ENCODE results near the gene VARS1. TPM values are rescaled to one million over a fixed set of nuclear protein-coding genes. Genes with fewer than 3 reads are reported as not detected.

The VARS1 gene
- total RNA-seq, 1 experiment from 2014 or later, result 89.8 TPM

DNA sequence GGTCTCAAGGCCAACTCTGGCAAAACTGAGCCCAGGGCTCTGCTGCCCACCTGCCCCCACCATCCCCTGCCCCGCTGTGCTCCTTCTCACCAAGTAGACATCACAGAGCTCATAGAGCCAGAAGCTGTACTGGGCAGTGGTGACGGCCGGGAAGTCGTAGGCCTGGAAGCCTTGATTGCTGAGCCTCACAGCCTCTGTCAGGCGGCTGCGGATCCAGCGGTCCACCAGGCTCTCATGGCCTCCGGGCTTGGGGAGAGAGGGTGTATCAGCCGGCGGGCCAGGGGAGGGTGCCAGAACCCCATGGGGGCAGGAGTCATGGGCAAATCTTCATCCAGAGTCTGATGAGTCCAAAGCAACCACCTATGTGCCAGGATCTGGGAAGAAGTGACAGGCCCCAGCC is 15.6 kb downstream of the VARS1 start:
- no peaks in the 10 kb centered on the region for H3K9me3 ChIP-seq (ENCODE audit: low read length)
- no peaks in the 10 kb centered on the region for H4K20me1 ChIP-seq (ENCODE audit: low read length)
- no peaks in the 10 kb centered on the region for H3K9me2 ChIP-seq (replicated peaks; ENCODE audit: low read length)
- ChIA-PET POLR2A (ENCODE audit: unreplicated experiment) (interaction anchor here (0.6 kb wide), 1 partner anchor 47 kb away, joined by 3 read pairs; the partner anchor contains the start of gene HSPA1B), CTCF (no interaction called here)
- no peak overlapping the region for H2AFZ ChIP-seq (ENCODE audit: low read length)
- TF ChIP-seq, protein P1, sequence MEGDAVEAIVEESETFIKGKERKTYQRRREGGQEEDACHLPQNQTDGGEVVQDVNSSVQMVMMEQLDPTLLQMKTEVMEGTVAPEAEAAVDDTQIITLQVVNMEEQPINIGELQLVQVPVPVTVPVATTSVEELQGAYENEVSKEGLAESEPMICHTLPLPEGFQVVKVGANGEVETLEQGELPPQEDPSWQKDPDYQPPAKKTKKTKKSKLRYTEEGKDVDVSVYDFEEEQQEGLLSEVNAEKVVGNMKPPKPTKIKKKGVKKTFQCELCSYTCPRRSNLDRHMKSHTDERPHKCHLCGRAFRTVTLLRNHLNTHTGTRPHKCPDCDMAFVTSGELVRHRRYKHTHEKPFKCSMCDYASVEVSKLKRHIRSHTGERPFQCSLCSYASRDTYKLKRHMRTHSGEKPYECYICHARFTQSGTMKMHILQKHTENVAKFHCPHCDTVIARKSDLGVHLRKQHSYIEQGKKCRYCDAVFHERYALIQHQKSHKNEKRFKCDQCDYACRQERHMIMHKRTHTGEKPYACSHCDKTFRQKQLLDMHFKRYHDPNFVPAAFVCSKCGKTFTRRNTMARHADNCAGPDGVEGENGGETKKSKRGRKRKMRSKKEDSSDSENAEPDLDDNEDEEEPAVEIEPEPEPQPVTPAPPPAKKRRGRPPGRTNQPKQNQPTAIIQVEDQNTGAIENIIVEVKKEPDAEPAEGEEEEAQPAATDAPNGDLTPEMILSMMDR (conservative IDR thresholded peaks at IDR 0.05; ENCODE audit: low read depth, low read length), result no peak
- TF ChIP-seq EZH2 (IDR thresholded peaks at IDR 0.05; ENCODE audit: low read length, unreplicated experiment) (no peak), EZH2phosphoT487 (IDR thresholded peaks at IDR 0.05; ENCODE audit: borderline replicate concordance, low read length) (no peak)
- no peak overlapping the region for H3K9ac ChIP-seq (ENCODE audit: low read length)
- H3K27me3 ChIP-seq (ENCODE audit: low read length), result no peaks in the 10 kb centered on the region
- no TSS peak for BruUV-seq (replicated peaks)
- DNase-seq (no peak), ATAC-seq (no peak)
- no peak overlapping the region for H3K4me2 ChIP-seq (ENCODE audit: low read length)
- intact Hi-C loops (cut with micrococcal nuclease), result no loop called here
- peaks cover 29% of the 10 kb centered on the region for H3K4me1 ChIP-seq (ENCODE audit: insufficient read depth, low read length)
- H3K4me3 ChIP-seq (ENCODE audit: low read length), result no peak overlapping the region
- no peaks in the 10 kb centered on the region for H3K79me2 ChIP-seq (ENCODE audit: low read length)
- H3K27ac ChIP-seq (ENCODE audit: low read length), result no peak overlapping the region
- peaks cover 3% of the 10 kb centered on the region for H3F3A ChIP-seq (ENCODE audit: low read length, unreplicated experiment)
- H3K36me3 ChIP-seq (ENCODE audit: low read depth, low read length), result peaks cover 49% of the 10 kb centered on the region; the same call in 1 of the 2 replicates

DNA sequence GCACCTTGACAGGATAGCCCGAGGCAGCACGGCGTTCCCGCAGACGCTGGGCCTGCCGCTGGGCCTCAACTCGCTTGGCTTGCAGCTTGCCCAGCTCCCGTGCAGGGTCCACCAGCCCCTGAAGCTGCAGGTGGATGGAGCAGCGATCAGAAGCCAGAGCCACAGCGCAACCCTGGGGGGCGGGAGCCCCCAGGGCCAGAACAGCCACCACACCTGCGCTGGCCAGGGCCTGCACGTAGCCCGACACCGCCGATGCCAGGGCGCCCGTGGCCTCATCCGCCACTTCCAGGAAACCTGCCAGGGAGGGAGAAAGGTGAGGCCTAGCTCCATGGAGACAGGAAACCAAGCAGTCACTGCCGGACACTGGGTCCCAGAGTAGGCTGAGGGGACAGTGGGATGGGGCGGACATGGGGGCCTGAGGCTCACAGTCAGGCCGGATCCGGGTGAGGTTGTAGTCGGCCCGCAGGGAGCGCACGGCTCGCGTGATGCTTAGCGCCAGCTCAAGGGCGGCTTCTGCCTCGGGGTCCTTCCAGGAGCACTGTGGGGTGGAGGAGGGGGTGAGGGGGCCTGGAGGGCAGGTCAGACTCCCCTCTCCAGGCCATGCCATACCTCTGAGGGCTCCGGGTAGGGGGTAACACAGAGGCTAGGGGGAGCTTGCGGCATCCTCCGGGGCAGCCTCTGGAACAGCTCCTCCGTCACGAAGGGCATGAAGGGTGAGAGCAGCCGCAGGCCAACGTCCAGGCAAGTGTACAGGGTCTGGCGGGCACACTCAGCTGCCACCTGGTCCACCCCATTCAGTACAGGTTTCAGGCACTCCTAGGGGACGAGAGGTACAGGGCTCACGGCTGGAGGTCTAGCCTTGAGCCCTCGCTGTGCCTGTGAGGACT is 16.3 kb downstream of the VARS1 start:
- H3K9me2 ChIP-seq (replicated peaks; ENCODE audit: low read length), result no peaks in the 10 kb centered on the region
- ChIA-PET CTCF (no interaction called here), POLR2A (ENCODE audit: unreplicated experiment) (no interaction called here)
- peaks cover 29% of the 10 kb centered on the region for H3K4me1 ChIP-seq (ENCODE audit: insufficient read depth, low read length)
- H3K27ac ChIP-seq (ENCODE audit: low read length), result no peak overlapping the region
- BruUV-seq (replicated peaks), result TSS peak; percentile 5
- H3F3A ChIP-seq (ENCODE audit: low read length, unreplicated experiment), result peaks cover 3% of the 10 kb centered on the region
- H3K79me2 ChIP-seq (ENCODE audit: low read length), result no peaks in the 10 kb centered on the region
- no peak overlapping the region for H3K4me3 ChIP-seq (ENCODE audit: low read length)
- H4K20me1 ChIP-seq (ENCODE audit: low read length), result no peaks in the 10 kb centered on the region
- no peaks in the 10 kb centered on the region for H3K27me3 ChIP-seq (ENCODE audit: low read length)
- no peak for DNase-seq
- no peak for ATAC-seq
- intact Hi-C loops (cut with micrococcal nuclease), result no loop called here
- H3K9ac ChIP-seq (ENCODE audit: low read length), result no peak overlapping the region
- no peak overlapping the region for H2AFZ ChIP-seq (ENCODE audit: low read length)
- H3K36me3 ChIP-seq (ENCODE audit: low read depth, low read length), result peaks cover 42% of the 10 kb centered on the region; the same call in 1 of the 2 replicates
- no peaks in the 10 kb centered on the region for H3K9me3 ChIP-seq (ENCODE audit: low read length)
- H3K4me2 ChIP-seq (ENCODE audit: low read length), result no peak overlapping the region
- TF ChIP-seq, protein P1 (conservative IDR thresholded peaks at IDR 0.05; ENCODE audit: low read depth, low read length), result no peak
- TF ChIP-seq EZH2phosphoT487 (IDR thresholded peaks at IDR 0.05; ENCODE audit: borderline replicate concordance, low read length), result no peak
- TF ChIP-seq EZH2 (IDR thresholded peaks at IDR 0.05; ENCODE audit: low read length, unreplicated experiment), result no peak

DNA sequence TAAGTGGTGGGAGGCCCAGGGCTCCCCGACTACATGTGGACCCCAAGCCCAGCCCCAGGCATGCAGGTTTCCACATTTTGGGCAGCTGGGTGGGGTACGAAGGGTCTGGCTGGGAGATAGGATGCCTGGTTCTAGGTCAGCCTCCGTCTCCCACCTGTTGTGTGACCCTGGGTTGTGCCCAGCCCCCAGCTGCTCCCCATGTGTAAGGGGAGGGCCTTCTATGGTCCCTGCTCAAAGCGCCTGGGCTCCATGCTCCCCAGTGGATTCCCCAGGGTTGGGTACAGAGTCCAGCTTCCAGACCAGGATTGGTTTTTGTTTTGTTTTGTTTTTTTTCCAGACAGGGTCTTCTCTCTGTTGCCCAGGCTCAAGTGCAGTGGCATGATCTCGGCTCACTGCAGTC is 17.4 kb downstream of the VARS1 start:
- no TSS peak for BruUV-seq (replicated peaks)
- intact Hi-C loops (cut with micrococcal nuclease), result no loop called here

More for the DNA sequence above, 17.4 kb downstream of the VARS1 start:
- H3K9me2 ChIP-seq (replicated peaks; ENCODE audit: low read length), result no peaks in the 10 kb centered on the region
- POLR2A ChIA-PET (ENCODE audit: unreplicated experiment), result interaction anchor here (0.9 kb wide), 1 partner anchor 17 kb away, joined by 3 read pairs; the partner anchor contains the start of gene VARS1
- no peaks in the 10 kb centered on the region for H3K27me3 ChIP-seq (ENCODE audit: low read length)
- H4K20me1 ChIP-seq (ENCODE audit: low read length), result no peaks in the 10 kb centered on the region
- H2AFZ ChIP-seq (ENCODE audit: low read length), result no peak overlapping the region
- H3K9ac ChIP-seq (ENCODE audit: low read length), result no peak overlapping the region
- 0 out of 2 replicates have a peak overlapping the region, but pooled peaks have one; percentile 69 for H3K27ac ChIP-seq (ENCODE audit: low read length)
- H3K36me3 ChIP-seq (ENCODE audit: low read depth, low read length), result peaks cover 40% of the 10 kb centered on the region; the same call in 1 of the 2 replicates
- CTCF ChIA-PET, result interaction anchor here (0.7 kb wide), 1 partner anchor 48 kb away, joined by 3 read pairs; no protein-coding TSS in a partner anchor
- ATAC-seq, result no peak
- H3K4me1 ChIP-seq (ENCODE audit: insufficient read depth, low read length), result peaks cover 29% of the 10 kb centered on the region
- H3K4me2 ChIP-seq (ENCODE audit: low read length), result no peak overlapping the region
- no peak overlapping the region for H3K4me3 ChIP-seq (ENCODE audit: low read length)
- H3K79me2 ChIP-seq (ENCODE audit: low read length), result no peaks in the 10 kb centered on the region
- peaks cover 3% of the 10 kb centered on the region for H3F3A ChIP-seq (ENCODE audit: low read length, unreplicated experiment)
- no peak for DNase-seq
- H3K9me3 ChIP-seq (ENCODE audit: low read length), result no peaks in the 10 kb centered on the region
- no peak for TF ChIP-seq EZH2 (IDR thresholded peaks at IDR 0.05; ENCODE audit: low read length, unreplicated experiment)
- TF ChIP-seq, protein P1 (conservative IDR thresholded peaks at IDR 0.05; ENCODE audit: low read depth, low read length), result no peak
- TF ChIP-seq EZH2phosphoT487 (IDR thresholded peaks at IDR 0.05; ENCODE audit: borderline replicate concordance, low read length), result no peak

All from PC-3 (cell line).